Measurements from ENCODE around the gene PPP1R14C. TPM values are rescaled to one million over a fixed set of nuclear protein-coding genes. Genes with fewer than 3 reads are reported as not detected.

The PPP1R14C gene
- total and polyA plus RNA-seq, 2 experiments from 2014 or later, result 1.1 to 1.4 TPM

GRCh38 chr6:150251566-150252186, 108.8 kb downstream of the PPP1R14C start:
- H3F3A ChIP-seq (replicated peaks; ENCODE audit: low read depth), result no peaks in the 10 kb centered on the region
- DNase-seq (ENCODE audit: low spot score) (no peak), ATAC-seq (no peak)
- peaks cover 17% of the 10 kb centered on the region; the same call in 1 of the 2 replicates for H3K9me2 ChIP-seq (ENCODE audit: insufficient read depth)
- peaks cover 11% of the 10 kb centered on the region; the same call in 2 of the 3 replicates for H3K4me1 Mint-ChIP-seq
- H3K36me3 Mint-ChIP-seq (ENCODE audit: low read depth), result peaks cover 7% of the 10 kb centered on the region; the same call in 1 of the 3 replicates
- no peaks in the 10 kb centered on the region for H3K27me3 Mint-ChIP-seq (ENCODE audit: insufficient read depth, low read depth, poor library complexity)
- H3K9me3 Mint-ChIP-seq, result peaks cover 15% of the 10 kb centered on the region; the same call in 2 of the 3 replicates
- no peak overlapping the region for H2AFZ ChIP-seq
- no peaks in the 10 kb centered on the region for H3K4me1 ChIP-seq (ENCODE audit: insufficient read depth)
- TF ChIP-seq ZNF331 (CRISPR knock-in tag; IDR thresholded peaks at IDR 0.05; ENCODE audit: low read depth) (no peak), CTCF (conservative IDR thresholded peaks at IDR 0.05; ENCODE audit: low read depth in 2 of 2) (no peak), POLR2AphosphoS5 (IDR thresholded peaks at IDR 0.05; ENCODE audit: low read depth) (no peak), NANOG (IDR thresholded peaks at IDR 0.05; ENCODE audit: borderline replicate concordance) (no peak), ZNF114 (CRISPR knock-in tag; IDR thresholded peaks at IDR 0.05) (no peak), JUNB (IDR thresholded peaks at IDR 0.05; ENCODE audit: unreplicated experiment) (no peak), CREB1 (CRISPR knock-in tag; IDR thresholded peaks at IDR 0.05; ENCODE audit: low read depth) (no peak), EZH2 (IDR thresholded peaks at IDR 0.05; ENCODE audit: low read depth, unreplicated experiment) (no peak), STAT1 (IDR thresholded peaks at IDR 0.05; ENCODE audit: unreplicated experiment) (no peak), EZH2phosphoT487 (IDR thresholded peaks at IDR 0.05; ENCODE audit: unreplicated experiment) (no peak)
- TF ChIP-seq, protein P1, sequence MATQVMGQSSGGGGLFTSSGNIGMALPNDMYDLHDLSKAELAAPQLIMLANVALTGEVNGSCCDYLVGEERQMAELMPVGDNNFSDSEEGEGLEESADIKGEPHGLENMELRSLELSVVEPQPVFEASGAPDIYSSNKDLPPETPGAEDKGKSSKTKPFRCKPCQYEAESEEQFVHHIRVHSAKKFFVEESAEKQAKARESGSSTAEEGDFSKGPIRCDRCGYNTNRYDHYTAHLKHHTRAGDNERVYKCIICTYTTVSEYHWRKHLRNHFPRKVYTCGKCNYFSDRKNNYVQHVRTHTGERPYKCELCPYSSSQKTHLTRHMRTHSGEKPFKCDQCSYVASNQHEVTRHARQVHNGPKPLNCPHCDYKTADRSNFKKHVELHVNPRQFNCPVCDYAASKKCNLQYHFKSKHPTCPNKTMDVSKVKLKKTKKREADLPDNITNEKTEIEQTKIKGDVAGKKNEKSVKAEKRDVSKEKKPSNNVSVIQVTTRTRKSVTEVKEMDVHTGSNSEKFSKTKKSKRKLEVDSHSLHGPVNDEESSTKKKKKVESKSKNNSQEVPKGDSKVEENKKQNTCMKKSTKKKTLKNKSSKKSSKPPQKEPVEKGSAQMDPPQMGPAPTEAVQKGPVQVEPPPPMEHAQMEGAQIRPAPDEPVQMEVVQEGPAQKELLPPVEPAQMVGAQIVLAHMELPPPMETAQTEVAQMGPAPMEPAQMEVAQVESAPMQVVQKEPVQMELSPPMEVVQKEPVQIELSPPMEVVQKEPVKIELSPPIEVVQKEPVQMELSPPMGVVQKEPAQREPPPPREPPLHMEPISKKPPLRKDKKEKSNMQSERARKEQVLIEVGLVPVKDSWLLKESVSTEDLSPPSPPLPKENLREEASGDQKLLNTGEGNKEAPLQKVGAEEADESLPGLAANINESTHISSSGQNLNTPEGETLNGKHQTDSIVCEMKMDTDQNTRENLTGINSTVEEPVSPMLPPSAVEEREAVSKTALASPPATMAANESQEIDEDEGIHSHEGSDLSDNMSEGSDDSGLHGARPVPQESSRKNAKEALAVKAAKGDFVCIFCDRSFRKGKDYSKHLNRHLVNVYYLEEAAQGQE (IDR thresholded peaks at IDR 0.05; ENCODE audit: unreplicated experiment), result no peak
- TF ChIP-seq, protein P2, sequence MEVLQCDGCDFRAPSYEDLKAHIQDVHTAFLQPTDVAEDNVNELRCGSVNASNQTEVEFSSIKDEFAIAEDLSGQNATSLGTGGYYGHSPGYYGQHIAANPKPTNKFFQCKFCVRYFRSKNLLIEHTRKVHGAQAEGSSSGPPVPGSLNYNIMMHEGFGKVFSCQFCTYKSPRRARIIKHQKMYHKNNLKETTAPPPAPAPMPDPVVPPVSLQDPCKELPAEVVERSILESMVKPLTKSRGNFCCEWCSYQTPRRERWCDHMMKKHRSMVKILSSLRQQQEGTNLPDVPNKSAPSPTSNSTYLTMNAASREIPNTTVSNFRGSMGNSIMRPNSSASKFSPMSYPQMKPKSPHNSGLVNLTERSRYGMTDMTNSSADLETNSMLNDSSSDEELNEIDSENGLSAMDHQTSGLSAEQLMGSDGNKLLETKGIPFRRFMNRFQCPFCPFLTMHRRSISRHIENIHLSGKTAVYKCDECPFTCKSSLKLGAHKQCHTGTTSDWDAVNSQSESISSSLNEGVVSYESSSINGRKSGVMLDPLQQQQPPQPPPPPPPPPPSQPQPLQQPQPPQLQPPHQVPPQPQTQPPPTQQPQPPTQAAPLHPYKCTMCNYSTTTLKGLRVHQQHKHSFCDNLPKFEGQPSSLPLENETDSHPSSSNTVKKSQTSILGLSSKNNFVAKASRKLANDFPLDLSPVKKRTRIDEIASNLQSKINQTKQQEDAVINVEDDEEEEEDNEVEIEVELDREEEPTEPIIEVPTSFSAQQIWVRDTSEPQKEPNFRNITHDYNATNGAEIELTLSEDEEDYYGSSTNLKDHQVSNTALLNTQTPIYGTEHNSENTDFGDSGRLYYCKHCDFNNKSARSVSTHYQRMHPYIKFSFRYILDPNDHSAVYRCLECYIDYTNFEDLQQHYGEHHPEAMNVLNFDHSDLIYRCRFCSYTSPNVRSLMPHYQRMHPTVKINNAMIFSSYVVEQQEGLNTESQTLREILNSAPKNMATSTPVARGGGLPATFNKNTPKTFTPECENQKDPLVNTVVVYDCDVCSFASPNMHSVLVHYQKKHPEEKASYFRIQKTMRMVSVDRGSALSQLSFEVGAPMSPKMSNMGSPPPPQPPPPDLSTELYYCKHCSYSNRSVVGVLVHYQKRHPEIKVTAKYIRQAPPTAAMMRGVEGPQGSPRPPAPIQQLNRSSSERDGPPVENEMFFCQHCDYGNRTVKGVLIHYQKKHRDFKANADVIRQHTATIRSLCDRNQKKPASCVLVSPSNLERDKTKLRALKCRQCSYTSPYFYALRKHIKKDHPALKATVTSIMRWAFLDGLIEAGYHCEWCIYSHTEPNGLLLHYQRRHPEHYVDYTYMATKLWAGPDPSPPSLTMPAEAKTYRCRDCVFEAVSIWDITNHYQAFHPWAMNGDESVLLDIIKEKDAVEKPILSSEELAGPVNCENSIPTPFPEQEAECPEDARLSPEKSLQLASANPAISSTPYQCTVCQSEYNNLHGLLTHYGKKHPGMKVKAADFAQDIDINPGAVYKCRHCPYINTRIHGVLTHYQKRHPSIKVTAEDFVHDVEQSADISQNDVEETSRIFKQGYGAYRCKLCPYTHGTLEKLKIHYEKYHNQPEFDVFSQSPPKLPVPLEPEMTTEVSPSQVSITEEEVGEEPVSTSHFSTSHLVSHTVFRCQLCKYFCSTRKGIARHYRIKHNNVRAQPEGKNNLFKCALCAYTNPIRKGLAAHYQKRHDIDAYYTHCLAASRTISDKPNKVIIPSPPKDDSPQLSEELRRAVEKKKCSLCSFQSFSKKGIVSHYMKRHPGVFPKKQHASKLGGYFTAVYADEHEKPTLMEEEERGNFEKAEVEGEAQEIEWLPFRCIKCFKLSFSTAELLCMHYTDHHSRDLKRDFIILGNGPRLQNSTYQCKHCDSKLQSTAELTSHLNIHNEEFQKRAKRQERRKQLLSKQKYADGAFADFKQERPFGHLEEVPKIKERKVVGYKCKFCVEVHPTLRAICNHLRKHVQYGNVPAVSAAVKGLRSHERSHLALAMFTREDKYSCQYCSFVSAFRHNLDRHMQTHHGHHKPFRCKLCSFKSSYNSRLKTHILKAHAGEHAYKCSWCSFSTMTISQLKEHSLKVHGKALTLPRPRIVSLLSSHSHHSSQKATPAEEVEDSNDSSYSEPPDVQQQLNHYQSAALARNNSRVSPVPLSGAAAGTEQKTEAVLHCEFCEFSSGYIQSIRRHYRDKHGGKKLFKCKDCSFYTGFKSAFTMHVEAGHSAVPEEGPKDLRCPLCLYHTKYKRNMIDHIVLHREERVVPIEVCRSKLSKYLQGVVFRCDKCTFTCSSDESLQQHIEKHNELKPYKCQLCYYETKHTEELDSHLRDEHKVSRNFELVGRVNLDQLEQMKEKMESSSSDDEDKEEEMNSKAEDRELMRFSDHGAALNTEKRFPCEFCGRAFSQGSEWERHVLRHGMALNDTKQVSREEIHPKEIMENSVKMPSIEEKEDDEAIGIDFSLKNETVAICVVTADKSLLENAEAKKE (CRISPR knock-in tag; IDR thresholded peaks at IDR 0.05), result no peak
- TF ChIP-seq, protein P3, sequence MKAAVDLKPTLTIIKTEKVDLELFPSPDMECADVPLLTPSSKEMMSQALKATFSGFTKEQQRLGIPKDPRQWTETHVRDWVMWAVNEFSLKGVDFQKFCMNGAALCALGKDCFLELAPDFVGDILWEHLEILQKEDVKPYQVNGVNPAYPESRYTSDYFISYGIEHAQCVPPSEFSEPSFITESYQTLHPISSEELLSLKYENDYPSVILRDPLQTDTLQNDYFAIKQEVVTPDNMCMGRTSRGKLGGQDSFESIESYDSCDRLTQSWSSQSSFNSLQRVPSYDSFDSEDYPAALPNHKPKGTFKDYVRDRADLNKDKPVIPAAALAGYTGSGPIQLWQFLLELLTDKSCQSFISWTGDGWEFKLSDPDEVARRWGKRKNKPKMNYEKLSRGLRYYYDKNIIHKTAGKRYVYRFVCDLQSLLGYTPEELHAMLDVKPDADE (IDR thresholded peaks at IDR 0.05), result no peak
- no peak overlapping the region for H3K4me3 ChIP-seq
- H3K79me2 ChIP-seq (replicated peaks; ENCODE audit: insufficient read depth), result no peaks in the 10 kb centered on the region
- H3K27ac Mint-ChIP-seq, result no peak overlapping the region
- H4K20me1 ChIP-seq (replicated peaks; ENCODE audit: insufficient read depth), result no peaks in the 10 kb centered on the region
- no peaks in the 10 kb centered on the region for H3K36me3 ChIP-seq (ENCODE audit: insufficient read depth)
- no peak overlapping the region for H3K27ac ChIP-seq (ENCODE audit: low read depth)
- H3K4me3 Mint-ChIP-seq, result no peak overlapping the region
- no peaks in the 10 kb centered on the region for H3K27me3 ChIP-seq (ENCODE audit: insufficient read depth)
- H3K4me2 ChIP-seq, result no peak overlapping the region
